KMS-11 (cell line): ENCODE results near the gene SCN3B.

ENCODE experiments used
- H2AFZ ChIP-seq: fragments of 200-600 bp; sonication (generic); 2 replicates; pipeline ENCODE4 v1.6.1; 2016; ENCODE audit warnings: antibody characterized with exemption, mixed run types, low read depth
- H3K27ac ChIP-seq: fragments of 200-600 bp; sonication (generic); 2 replicates; pipeline ENCODE4 v1.6.1; 2016; ENCODE audit warnings: mild to moderate bottlenecking, mixed run types
- H3K27me3 ChIP-seq: fragments of 200-600 bp; sonication (generic); 2 replicates; pipeline ENCODE4 v1.6.1; 2017; ENCODE audit warnings: mild to moderate bottlenecking, low read depth, mixed run types, moderate library complexity; ENCODE audit not compliant: insufficient read depth
- H3K36me3 ChIP-seq: fragments of 200-600 bp; sonication (generic); 2 replicates; pipeline ENCODE4 v1.6.1; 2017; ENCODE audit warnings: mild to moderate bottlenecking, mixed run types; ENCODE audit not compliant: insufficient read depth
- H3K4me1 ChIP-seq: fragments of 200-600 bp; sonication (generic); 2 replicates; pipeline ENCODE4 v1.6.1; 2016; ENCODE audit warnings: mild to moderate bottlenecking, low read depth, mixed run types; ENCODE audit not compliant: poor library complexity, severe bottlenecking
- H3K4me2 ChIP-seq: fragments of 200-600 bp; sonication (generic); 2 replicates; pipeline ENCODE4 v1.7.0; 2016; ENCODE audit warnings: mild to moderate bottlenecking, mixed run types
- H3K4me3 ChIP-seq: fragments of 200-600 bp; sonication (generic); IDR thresholded peaks from 2 replicates; pipeline ENCODE4 v1.6.1; 2017; ENCODE audit warnings: low read depth, low read length, mixed read lengths; ENCODE audit not compliant: insufficient read depth
- H3K79me2 ChIP-seq: fragments of 200-600 bp; sonication (generic); 2 replicates; pipeline ENCODE4 v1.6.1; 2016; ENCODE audit warnings: low read depth, mixed run types; ENCODE audit not compliant: insufficient read depth
- H3K9ac ChIP-seq: fragments of 200-600 bp; sonication (generic); 2 replicates; pipeline ENCODE4 v1.6.1; 2016; ENCODE audit warnings: mild to moderate bottlenecking, mixed run types
- H4K20me1 ChIP-seq: fragments of 200-600 bp; sonication (generic); 2 replicates; pipeline ENCODE4 v1.6.1; 2016; ENCODE audit warnings: mild to moderate bottlenecking, mixed run types; ENCODE audit not compliant: insufficient read depth
- CTCF ChIP-seq: fragments of 200-600 bp; sonication (generic); conservative IDR thresholded peaks from 2 replicates; pipeline ENCODE4 v1.6.1; 2017; ENCODE audit warnings: low read depth, mild to moderate bottlenecking, antibody characterized with exemption, low read length, moderate library complexity, mixed read lengths

Gene SCN3B

DNA sequence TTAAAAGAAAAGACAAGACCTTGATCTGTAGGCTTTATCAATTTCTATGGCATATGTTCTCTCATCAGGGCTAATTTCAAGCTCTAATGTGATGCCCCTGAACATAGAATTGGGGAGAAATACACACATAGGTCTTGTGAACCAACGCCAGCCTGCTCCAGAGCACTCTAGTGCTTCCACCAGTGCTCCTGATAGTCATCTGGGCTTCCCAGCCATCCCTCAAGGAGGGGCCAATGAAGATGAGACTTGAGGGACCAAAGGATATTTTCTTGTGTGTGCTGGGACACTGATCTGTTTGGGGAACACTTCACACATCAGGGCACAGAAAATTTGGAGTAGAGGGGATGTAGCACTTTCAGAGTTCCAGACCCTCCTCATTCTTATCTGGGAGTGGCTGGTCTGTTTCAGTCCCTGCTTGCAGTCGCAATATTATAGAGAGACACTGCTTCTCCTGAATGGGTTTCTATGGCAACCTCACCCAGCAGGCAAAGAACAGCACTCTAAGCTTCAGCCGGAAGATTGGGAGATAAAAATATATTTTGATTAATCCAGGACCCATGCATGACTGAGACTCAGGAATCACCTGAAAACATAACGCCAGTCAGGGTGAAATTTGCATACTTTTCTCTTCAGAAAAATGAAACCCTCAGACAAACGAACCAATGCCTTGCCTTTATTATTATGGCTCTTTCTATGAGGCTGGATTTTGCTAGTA is 28.4 kb upstream of the SCN3B start:
- Histone ChIP-seq H2AFZ (no peak overlapping the region), H3K4me1 (no peaks in the 10 kb centered on the region), H3K79me2 (no peaks in the 10 kb centered on the region), H3K27me3 (no peaks in the 10 kb centered on the region), H3K36me3 (no peaks in the 10 kb centered on the region), H3K4me3 (no peak overlapping the region), H3K9ac (no peak overlapping the region), H3K4me2 (no peak overlapping the region), H4K20me1 (no peaks in the 10 kb centered on the region), H3K27ac (no peak overlapping the region)
- TF ChIP-seq CTCF = no peak

DNA sequence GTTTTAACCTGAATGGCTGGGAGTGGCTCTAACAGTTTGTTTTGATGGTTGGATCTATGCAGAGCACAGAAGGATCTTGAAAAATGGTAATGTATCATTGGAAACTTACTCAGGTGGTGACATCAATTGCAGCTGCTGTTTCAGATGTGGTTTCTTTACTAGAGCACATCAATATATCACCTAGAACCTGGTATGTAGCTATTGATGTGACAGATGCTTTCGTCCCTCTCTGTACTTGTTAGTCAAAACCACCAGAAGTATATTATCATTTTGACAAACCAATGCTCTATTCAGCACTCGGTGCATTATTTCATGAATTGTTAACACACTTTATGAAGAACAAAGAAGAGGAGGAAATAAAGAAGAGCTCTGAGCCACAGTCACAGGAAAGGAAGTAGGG is 26.6 kb upstream of the SCN3B start:
- H3K27me3 ChIP-seq = no peaks in the 10 kb centered on the region
- no peak for TF ChIP-seq CTCF

GRCh38 chr11:123678246-123678645 is 23.8 kb upstream of the SCN3B start:
- no peak overlapping the region for H2AFZ ChIP-seq
- H3K79me2 ChIP-seq = no peaks in the 10 kb centered on the region
- TF ChIP-seq CTCF = no peak
- H3K27me3 ChIP-seq = no peaks in the 10 kb centered on the region
- H3K9ac ChIP-seq = no peak overlapping the region
- no peaks in the 10 kb centered on the region for H3K36me3 ChIP-seq
- no peak overlapping the region for H3K27ac ChIP-seq
- H3K4me3 ChIP-seq = no peak overlapping the region
- no peaks in the 10 kb centered on the region for H4K20me1 ChIP-seq
- no peak overlapping the region for H3K4me2 ChIP-seq
- no peaks in the 10 kb centered on the region for H3K4me1 ChIP-seq

More for the DNA sequence above, 26.6 kb upstream of the SCN3B start:
- Histone ChIP-seq H3K4me1 (no peaks in the 10 kb centered on the region), H3K79me2 (no peaks in the 10 kb centered on the region), H4K20me1 (no peaks in the 10 kb centered on the region), H3K27ac (no peak overlapping the region), H2AFZ (no peak overlapping the region), H3K4me3 (no peak overlapping the region), H3K9ac (no peak overlapping the region), H3K36me3 (no peaks in the 10 kb centered on the region), H3K4me2 (no peak overlapping the region)

DNA sequence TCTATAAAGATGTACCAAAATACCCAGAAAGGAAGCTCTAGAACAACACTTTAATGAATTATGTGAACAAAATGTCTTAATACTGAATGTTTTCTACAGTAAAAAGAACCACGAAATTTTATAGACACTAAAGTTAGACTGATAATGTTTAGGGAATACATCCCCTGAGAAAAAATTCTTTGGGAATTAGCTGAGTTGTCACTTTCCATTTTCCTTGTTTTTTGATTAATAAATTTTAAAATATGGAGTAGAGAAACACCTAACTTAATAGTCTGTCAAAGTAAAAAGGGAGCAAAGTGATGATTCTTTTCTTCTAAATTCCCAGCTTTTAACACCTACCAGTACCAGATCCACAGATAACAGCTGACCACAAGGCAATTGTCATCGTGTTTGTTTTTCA is 23.1 kb upstream of the SCN3B start:
- Histone ChIP-seq H3K4me2 (no peak overlapping the region), H3K36me3 (no peaks in the 10 kb centered on the region), H2AFZ (no peak overlapping the region), H4K20me1 (no peaks in the 10 kb centered on the region), H3K9ac (no peak overlapping the region), H3K4me1 (no peaks in the 10 kb centered on the region), H3K4me3 (no peak overlapping the region), H3K27ac (no peak overlapping the region), H3K79me2 (no peaks in the 10 kb centered on the region), H3K27me3 (no peaks in the 10 kb centered on the region)
- TF ChIP-seq CTCF = no peak
